GM23338 (cell line): ENCODE results near the gene WDR41. TPM values are rescaled to one million over a fixed set of nuclear protein-coding genes. Genes with fewer than 3 reads are reported as not detected.

Source experiments
- polyA plus RNA-seq: library from polyadenylated mRNA; unstranded; fragments of >200 nt; fragmentation: Nextera tagmentation; extraction: Ambion mirVana; gene quantifications from 2 replicates; pipeline ENCODE4 v1.2.1, GENCODE V29; 2016
- total RNA-seq: library from RNA; depleted of rRNA; stranded (reverse); fragments of >200 nt; shearing (Covaris generic); gene quantifications from 2 replicates; pipeline ENCODE4 v1.2.3, GENCODE V29; 2014; rRNA removed

WDR41 gene
- total and polyA plus RNA-seq, 2 experiments from 2014 or later, result 19.1 to 40.4 TPM

Other genes starting within 250 kb of the WDR41 start
- gene OTP, start 146.4 kb upstream of the WDR41 start, total RNA-seq, result not detected in 2 replicates
- not detected in 2 replicates for gene OTP, start 146.4 kb upstream of the WDR41 start, polyA plus RNA-seq